ENCODE results near the gene FMNL2.

FMNL2 gene

GRCh38 chr2:152563764-152564163, 228.8 kb downstream of the FMNL2 start:
- in situ Hi-C loops (cut with HindIII; ENCODE audit: low sequenced_read_pairs), result no loop called here
- H3K4me3 ChIP-seq (ENCODE audit: low read depth, low read length), result no peak overlapping the region
- TF ChIP-seq CTCF (IDR thresholded peaks at IDR 0.05; ENCODE audit: low read depth, low read length, missing control alignments), result no peak
- no peak for DNase-seq (ENCODE audit: low read depth)

- DNase-seq (ENCODE audit: low read depth), result no peak
- no peak for TF ChIP-seq CTCF (IDR thresholded peaks at IDR 0.05; ENCODE audit: low read depth, low read length, missing control alignments)
- H3K4me3 ChIP-seq (ENCODE audit: low read depth, low read length), result no peak overlapping the region
- in situ Hi-C loops (cut with HindIII; ENCODE audit: low sequenced_read_pairs), result no loop called here
These were observed 230.0 kb downstream of the FMNL2 start for GRCh38 chr2:152564754-152565551.

- in situ Hi-C loops (cut with HindIII; ENCODE audit: low sequenced_read_pairs), result no loop called here
- no peak overlapping the region for H3K4me3 ChIP-seq (ENCODE audit: low read depth, low read length)
- no peak for DNase-seq (ENCODE audit: low read depth)
- no peak for TF ChIP-seq CTCF (IDR thresholded peaks at IDR 0.05; ENCODE audit: low read depth, low read length, missing control alignments)
These were observed 231.1 kb downstream of the FMNL2 start for GRCh38 chr2:152565884-152566727.

- in situ Hi-C loops (cut with HindIII; ENCODE audit: low sequenced_read_pairs), result no loop called here
These were observed 231.7 kb downstream of the FMNL2 start for GRCh38 chr2:152566728-152567069.

GRCh38 chr2:152568531-152568930, 233.6 kb downstream of the FMNL2 start:
- no peak overlapping the region for H3K4me3 ChIP-seq (ENCODE audit: low read depth, low read length)
- no peak for TF ChIP-seq CTCF (IDR thresholded peaks at IDR 0.05; ENCODE audit: low read depth, low read length, missing control alignments)
- in situ Hi-C loops (cut with HindIII; ENCODE audit: low sequenced_read_pairs), result no loop called here
- no peak for DNase-seq (ENCODE audit: low read depth)

More at GRCh38 chr2:152566728-152567069, 231.7 kb downstream of the FMNL2 start:
- no peak for DNase-seq (ENCODE audit: low read depth)
- no peak overlapping the region for H3K4me3 ChIP-seq (ENCODE audit: low read depth, low read length)
- TF ChIP-seq CTCF (IDR thresholded peaks at IDR 0.05; ENCODE audit: low read depth, low read length, missing control alignments), result no peak

GRCh38 chr2:152569186-152569585, 234.2 kb downstream of the FMNL2 start:
- H3K4me3 ChIP-seq (ENCODE audit: low read depth, low read length), result no peak overlapping the region
- no peak for DNase-seq (ENCODE audit: low read depth)
- no peak for TF ChIP-seq CTCF (IDR thresholded peaks at IDR 0.05; ENCODE audit: low read depth, low read length, missing control alignments)
- in situ Hi-C loops (cut with HindIII; ENCODE audit: low sequenced_read_pairs), result no loop called here
